ENCODE results near the gene INAFM1.

DNA sequence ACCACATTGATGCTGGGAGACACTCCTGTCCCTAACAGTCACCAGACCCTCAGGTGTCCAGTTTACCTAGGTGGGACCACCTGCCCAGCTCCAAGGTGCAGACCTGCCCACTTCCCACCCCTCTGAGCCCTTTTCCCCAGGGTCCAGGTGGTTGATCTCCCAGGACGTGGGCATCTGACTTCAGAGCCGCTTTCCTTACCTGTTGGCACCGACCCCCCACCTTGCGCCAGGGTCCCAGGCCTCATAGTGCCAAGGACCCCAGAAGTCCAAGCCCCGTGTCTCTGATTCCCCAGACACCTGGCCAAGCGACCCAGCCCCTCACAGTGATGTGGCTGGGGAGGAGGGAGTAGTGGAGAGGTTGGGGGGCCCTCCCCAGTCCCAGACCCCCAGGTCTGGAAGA is 34.1 kb upstream of the INAFM1 start:
- TF ChIP-seq, protein P1, sequence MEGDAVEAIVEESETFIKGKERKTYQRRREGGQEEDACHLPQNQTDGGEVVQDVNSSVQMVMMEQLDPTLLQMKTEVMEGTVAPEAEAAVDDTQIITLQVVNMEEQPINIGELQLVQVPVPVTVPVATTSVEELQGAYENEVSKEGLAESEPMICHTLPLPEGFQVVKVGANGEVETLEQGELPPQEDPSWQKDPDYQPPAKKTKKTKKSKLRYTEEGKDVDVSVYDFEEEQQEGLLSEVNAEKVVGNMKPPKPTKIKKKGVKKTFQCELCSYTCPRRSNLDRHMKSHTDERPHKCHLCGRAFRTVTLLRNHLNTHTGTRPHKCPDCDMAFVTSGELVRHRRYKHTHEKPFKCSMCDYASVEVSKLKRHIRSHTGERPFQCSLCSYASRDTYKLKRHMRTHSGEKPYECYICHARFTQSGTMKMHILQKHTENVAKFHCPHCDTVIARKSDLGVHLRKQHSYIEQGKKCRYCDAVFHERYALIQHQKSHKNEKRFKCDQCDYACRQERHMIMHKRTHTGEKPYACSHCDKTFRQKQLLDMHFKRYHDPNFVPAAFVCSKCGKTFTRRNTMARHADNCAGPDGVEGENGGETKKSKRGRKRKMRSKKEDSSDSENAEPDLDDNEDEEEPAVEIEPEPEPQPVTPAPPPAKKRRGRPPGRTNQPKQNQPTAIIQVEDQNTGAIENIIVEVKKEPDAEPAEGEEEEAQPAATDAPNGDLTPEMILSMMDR (IDR thresholded peaks at IDR 0.05; ENCODE audit: insufficient read depth, low read length): no peak
- no peak for TF ChIP-seq POLR2AphosphoS5 (IDR thresholded peaks at IDR 0.05; ENCODE audit: low read depth)
- TF ChIP-seq, protein P2, sequence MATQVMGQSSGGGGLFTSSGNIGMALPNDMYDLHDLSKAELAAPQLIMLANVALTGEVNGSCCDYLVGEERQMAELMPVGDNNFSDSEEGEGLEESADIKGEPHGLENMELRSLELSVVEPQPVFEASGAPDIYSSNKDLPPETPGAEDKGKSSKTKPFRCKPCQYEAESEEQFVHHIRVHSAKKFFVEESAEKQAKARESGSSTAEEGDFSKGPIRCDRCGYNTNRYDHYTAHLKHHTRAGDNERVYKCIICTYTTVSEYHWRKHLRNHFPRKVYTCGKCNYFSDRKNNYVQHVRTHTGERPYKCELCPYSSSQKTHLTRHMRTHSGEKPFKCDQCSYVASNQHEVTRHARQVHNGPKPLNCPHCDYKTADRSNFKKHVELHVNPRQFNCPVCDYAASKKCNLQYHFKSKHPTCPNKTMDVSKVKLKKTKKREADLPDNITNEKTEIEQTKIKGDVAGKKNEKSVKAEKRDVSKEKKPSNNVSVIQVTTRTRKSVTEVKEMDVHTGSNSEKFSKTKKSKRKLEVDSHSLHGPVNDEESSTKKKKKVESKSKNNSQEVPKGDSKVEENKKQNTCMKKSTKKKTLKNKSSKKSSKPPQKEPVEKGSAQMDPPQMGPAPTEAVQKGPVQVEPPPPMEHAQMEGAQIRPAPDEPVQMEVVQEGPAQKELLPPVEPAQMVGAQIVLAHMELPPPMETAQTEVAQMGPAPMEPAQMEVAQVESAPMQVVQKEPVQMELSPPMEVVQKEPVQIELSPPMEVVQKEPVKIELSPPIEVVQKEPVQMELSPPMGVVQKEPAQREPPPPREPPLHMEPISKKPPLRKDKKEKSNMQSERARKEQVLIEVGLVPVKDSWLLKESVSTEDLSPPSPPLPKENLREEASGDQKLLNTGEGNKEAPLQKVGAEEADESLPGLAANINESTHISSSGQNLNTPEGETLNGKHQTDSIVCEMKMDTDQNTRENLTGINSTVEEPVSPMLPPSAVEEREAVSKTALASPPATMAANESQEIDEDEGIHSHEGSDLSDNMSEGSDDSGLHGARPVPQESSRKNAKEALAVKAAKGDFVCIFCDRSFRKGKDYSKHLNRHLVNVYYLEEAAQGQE (IDR thresholded peaks at IDR 0.05; ENCODE audit: insufficient replicate concordance, low read depth): no peak
- TF ChIP-seq SPI1 (IDR thresholded peaks at IDR 0.05; ENCODE audit: borderline replicate concordance, low read depth): no peak

All from HL-60 (cell line).